K562 (cell line): Measurements from ENCODE around the gene HOXD13. TPM values are rescaled to one million over a fixed set of nuclear protein-coding genes. Genes with fewer than 3 reads are reported as not detected.

Experiments used
- ARID3A ChIP-seq: IDR thresholded peaks from 2 replicates; pipeline ENCODE4 v1.6.1; 2012; ENCODE audit warnings: low read depth, low read length, improper control_type of control experiment, borderline replicate concordance
- E2F4 ChIP-seq: sonication (generic); formaldehyde crosslinking; IDR thresholded peaks from 2 replicates; pipeline ENCODE4 v1.8.0; 2022; ENCODE audit warnings: mild to moderate bottlenecking, low read depth, missing genetic modification reagents
- FOXA3 ChIP-seq, 2 experiments: fragments of 450-650 bp in 1 of 2; sonication (generic) in 1 of 2; formaldehyde crosslinking; IDR thresholded peaks in 1 of 2; conservative IDR thresholded peaks in 1 of 2; 2 replicates each; pipeline versions ENCODE4 v1.4.0 to v1.8.0; 2020 to 2022; ENCODE audit warnings: mild to moderate bottlenecking in 2 of 2, missing genetic modification reagents in 1 of 2
- FUS ChIP-seq: fragments of 200-400 bp; formaldehyde crosslinking; optimal IDR thresholded peaks from 2 replicates; pipeline ENCODE3; 2017; ENCODE audit warnings: low read depth, low read length
- MYBL2 ChIP-seq, 2 experiments: fragments of 450-650 bp in 1 of 2; sonication (generic) in 1 of 2; formaldehyde crosslinking in 1 of 2; IDR thresholded peaks; 2 replicates each; pipeline versions ENCODE4 v1.6.1 to v1.8.1; 2017 to 2022; ENCODE audit warnings: borderline replicate concordance in 1 of 2, inconsistent platforms in 1 of 2, low read depth in 1 of 2, mild to moderate bottlenecking in 1 of 2, missing genetic modification reagents in 1 of 2, moderate library complexity in 1 of 2
- PBX2 ChIP-seq, 2 experiments: IDR thresholded peaks in 1 of 2; conservative IDR thresholded peaks in 1 of 2; 2 replicates each; pipeline ENCODE4 v1.6.1; 2016; ENCODE audit warnings: low read depth in 2 of 2, mild to moderate bottlenecking in 1 of 2, missing compliant biosample characterization in 1 of 2, missing genetic modification characterization in 1 of 2, moderate library complexity in 1 of 2
- RBBP5 ChIP-seq: fragments of 200-600 bp; sonication (generic); IDR thresholded peaks from 2 replicates; pipeline ENCODE4 v1.6.1; 2012; ENCODE audit warnings: borderline replicate concordance, mild to moderate bottlenecking, low read length, control low read depth, inconsistent platforms; ENCODE audit not compliant: insufficient read depth, poor library complexity, severe bottlenecking
- SAFB2 ChIP-seq: fragments of 200-400 bp; formaldehyde crosslinking; IDR thresholded peaks from 2 replicates; pipeline ENCODE4 v1.6.1; 2018; ENCODE audit warnings: borderline replicate concordance, low read length, low read depth, moderate library complexity; ENCODE audit not compliant: severe bottlenecking
- TAF7 ChIP-seq: fragments of 450-650 bp; IDR thresholded peaks from 2 replicates; pipeline ENCODE4 v1.6.1; 2016; ENCODE audit warnings: missing genetic modification characterization, missing compliant biosample characterization
- THRAP3 ChIP-seq: fragments of 450-650 bp; IDR thresholded peaks from 2 replicates; pipeline ENCODE4 v1.6.1; 2016; ENCODE audit warnings: mild to moderate bottlenecking, inconsistent platforms, borderline replicate concordance
- U2AF2 ChIP-seq: fragments of 200-400 bp; formaldehyde crosslinking; optimal IDR thresholded peaks from 2 replicates; pipeline ENCODE3; 2017; ENCODE audit warnings: low read depth, mild to moderate bottlenecking, low read length
- polyA plus RNA-seq, 8 experiments: library from polyadenylated mRNA; depleted of rRNA in 4 of 8; stranded (reverse) in 5 of 8; unstranded in 3 of 8; fragments of >200 nt; fragmentation: Nextera tagmentation in 2 of 8; fragmentation: Illumina TruSeq in 1 of 8; extraction: Ambion mirVana in 2 of 8; extraction: Trizol in 1 of 8; gene quantifications; 2 replicates each; pipeline versions ENCODE4 v1.2.1 to v1.2.3, GENCODE V29; 2011 to 2014; ENCODE audit warnings: inconsistent platforms in 1 of 8, missing spikeins in 1 of 8
- total RNA-seq, 7 experiments: library from RNA; depleted of rRNA in 6 of 7; stranded (reverse); fragments of >200 nt in 6 of 7; fragmentation: Illumina TruSeq in 2 of 7; extraction: Trizol in 2 of 7; gene quantifications; 2 replicates each; pipeline versions ENCODE4 v1.2.1 to v1.2.3, GENCODE V29; 2011 to 2021; ENCODE audit warnings: low replicate concordance in 1 of 7
- TF ChIP-seq, protein P1 (sequence below): fragments of 250-450 bp; sonication (Bioruptor Pico); IDR thresholded peaks from 2 replicates; pipeline ENCODE4 v1.8.0; 2022; ENCODE audit warnings: inconsistent platforms, mild to moderate bottlenecking, moderate library complexity, borderline replicate concordance
- TF ChIP-seq, protein P2 (sequence below): fragments of 250-450 bp; sonication (Bioruptor Pico); IDR thresholded peaks from 2 replicates; pipeline ENCODE4 v1.5.0; 2021
- TF ChIP-seq, protein P3 (sequence below): fragments of 450-650 bp; formaldehyde crosslinking; IDR thresholded peaks from 2 replicates; pipeline ENCODE4 v1.4.0; 2020; ENCODE audit warnings: mild to moderate bottlenecking

The HOXD13 gene
- total and polyA plus RNA-seq, 9 of the 15 experiments (the other 6 are each of a cell fraction or from before 2014, with no cell fraction given) = 0.03 to 0.04 TPM; not detected in 7

DNA sequence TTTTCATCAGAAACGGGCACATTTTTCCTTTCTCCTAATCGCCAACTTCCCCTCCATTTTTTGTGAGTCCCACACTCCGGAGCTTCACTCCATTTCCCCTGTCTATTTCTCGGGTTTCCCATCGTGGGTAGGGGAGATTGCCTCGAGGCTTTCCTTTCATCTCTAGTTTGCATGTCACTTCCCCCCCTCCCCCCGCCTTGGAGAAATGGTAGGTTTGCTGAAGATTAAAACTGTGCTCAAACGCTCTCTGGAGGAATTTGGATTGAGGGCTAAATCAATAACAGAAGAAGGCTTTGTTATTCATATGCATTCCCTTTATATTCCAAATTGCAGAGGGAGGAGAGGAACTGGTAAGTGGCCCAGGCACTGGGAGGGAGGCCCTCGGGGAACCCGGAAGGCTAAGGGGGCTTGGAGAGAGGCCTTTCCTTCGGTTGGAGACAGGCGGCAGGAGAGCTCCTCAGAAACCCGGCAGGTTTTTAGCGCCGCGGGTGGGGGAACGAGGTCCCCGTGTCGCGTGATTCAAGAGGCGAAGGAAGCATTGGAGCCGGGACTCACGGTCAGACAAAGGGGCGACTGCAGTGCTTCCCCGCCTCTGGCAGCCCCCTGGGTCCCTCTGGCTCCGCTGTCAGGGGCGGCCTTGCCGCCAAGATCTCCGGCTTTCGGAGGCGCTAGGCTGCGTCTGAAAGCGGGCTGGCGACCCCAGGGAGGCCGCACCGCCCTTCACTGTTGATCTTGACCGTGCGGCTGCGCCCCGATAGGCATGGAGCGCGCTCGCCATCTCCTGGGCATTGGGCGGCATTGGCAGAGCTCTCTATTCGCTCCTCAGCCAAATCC, 4.7 kb downstream of the HOXD13 start (continued):
- TF ChIP-seq E2F4 (CRISPR knock-in tag) = no peak
- TF ChIP-seq, protein P1, sequence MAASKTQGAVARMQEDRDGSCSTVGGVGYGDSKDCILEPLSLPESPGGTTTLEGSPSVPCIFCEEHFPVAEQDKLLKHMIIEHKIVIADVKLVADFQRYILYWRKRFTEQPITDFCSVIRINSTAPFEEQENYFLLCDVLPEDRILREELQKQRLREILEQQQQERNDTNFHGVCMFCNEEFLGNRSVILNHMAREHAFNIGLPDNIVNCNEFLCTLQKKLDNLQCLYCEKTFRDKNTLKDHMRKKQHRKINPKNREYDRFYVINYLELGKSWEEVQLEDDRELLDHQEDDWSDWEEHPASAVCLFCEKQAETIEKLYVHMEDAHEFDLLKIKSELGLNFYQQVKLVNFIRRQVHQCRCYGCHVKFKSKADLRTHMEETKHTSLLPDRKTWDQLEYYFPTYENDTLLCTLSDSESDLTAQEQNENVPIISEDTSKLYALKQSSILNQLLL (CRISPR knock-in tag) = no peak
- TF ChIP-seq MYBL2 (IDR thresholded peaks at IDR 0.05; ENCODE audit: low read depth) = no peak
- TF ChIP-seq MYBL2 (CRISPR knock-in tag; IDR thresholded peaks at IDR 0.05; ENCODE audit: borderline replicate concordance) = no peak
- no peak for TF ChIP-seq U2AF2
- TF ChIP-seq TAF7 (tag) = no peak
- no peak for TF ChIP-seq FOXA3 (CRISPR knock-in tag; conservative IDR thresholded peaks at IDR 0.05 in 1 of 2, IDR thresholded peaks at IDR 0.05 in 1 of 2)
- no peak for TF ChIP-seq SAFB2
- TF ChIP-seq RBBP5 = no peak
- TF ChIP-seq, protein P2, sequence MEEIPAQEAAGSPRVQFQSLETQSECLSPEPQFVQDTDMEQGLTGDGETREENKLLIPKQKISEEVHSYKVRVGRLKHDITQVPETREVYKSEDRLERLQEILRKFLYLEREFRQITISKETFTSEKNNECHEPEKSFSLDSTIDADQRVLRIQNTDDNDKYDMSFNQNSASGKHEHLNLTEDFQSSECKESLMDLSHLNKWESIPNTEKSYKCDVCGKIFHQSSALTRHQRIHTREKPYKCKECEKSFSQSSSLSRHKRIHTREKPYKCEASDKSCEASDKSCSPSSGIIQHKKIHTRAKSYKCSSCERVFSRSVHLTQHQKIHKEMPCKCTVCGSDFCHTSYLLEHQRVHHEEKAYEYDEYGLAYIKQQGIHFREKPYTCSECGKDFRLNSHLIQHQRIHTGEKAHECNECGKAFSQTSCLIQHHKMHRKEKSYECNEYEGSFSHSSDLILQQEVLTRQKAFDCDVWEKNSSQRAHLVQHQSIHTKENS = no peak
- TF ChIP-seq ARID3A = no peak
- TF ChIP-seq, protein P3, sequence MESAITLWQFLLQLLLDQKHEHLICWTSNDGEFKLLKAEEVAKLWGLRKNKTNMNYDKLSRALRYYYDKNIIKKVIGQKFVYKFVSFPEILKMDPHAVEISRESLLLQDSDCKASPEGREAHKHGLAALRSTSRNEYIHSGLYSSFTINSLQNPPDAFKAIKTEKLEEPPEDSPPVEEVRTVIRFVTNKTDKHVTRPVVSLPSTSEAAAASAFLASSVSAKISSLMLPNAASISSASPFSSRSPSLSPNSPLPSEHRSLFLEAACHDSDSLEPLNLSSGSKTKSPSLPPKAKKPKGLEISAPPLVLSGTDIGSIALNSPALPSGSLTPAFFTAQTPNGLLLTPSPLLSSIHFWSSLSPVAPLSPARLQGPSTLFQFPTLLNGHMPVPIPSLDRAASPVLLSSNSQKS = no peak
- TF ChIP-seq FUS = no peak
- no peak for TF ChIP-seq THRAP3
- no peak for TF ChIP-seq PBX2 (CRISPR knock-in tag; IDR thresholded peaks at IDR 0.05; ENCODE audit: low read depth)
- TF ChIP-seq PBX2 (tag; conservative IDR thresholded peaks at IDR 0.05; ENCODE audit: low read depth) = no peak
